ENCODE results near the gene TRPC3.

TRPC3 gene

DNA sequence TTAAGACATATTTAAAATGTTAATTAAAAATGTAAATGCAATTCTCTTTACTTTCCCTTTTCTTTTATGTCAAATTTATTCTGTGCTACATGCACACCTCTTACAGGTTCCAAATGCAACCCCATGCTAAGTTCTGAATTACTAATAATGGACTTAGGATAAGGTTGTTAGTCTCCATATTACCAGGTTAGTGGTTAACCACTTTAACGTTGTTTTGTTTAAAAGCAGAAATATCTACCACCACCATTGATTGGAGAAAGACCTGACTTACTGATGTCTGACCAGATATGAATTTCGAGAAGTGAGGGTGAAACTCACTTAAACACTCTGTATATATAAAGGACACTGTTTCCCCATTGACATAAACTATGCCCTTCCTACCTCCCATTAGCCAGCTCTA lies 6.9 kb upstream of the TRPC3 start:
- TF ChIP-seq MYC (IDR thresholded peaks at IDR 0.05; ENCODE audit: low read depth, low read length), result no peak
- TF ChIP-seq, protein P1, sequence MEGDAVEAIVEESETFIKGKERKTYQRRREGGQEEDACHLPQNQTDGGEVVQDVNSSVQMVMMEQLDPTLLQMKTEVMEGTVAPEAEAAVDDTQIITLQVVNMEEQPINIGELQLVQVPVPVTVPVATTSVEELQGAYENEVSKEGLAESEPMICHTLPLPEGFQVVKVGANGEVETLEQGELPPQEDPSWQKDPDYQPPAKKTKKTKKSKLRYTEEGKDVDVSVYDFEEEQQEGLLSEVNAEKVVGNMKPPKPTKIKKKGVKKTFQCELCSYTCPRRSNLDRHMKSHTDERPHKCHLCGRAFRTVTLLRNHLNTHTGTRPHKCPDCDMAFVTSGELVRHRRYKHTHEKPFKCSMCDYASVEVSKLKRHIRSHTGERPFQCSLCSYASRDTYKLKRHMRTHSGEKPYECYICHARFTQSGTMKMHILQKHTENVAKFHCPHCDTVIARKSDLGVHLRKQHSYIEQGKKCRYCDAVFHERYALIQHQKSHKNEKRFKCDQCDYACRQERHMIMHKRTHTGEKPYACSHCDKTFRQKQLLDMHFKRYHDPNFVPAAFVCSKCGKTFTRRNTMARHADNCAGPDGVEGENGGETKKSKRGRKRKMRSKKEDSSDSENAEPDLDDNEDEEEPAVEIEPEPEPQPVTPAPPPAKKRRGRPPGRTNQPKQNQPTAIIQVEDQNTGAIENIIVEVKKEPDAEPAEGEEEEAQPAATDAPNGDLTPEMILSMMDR (IDR thresholded peaks at IDR 0.05; ENCODE audit: low read depth, low read length), result no peak
- no peak overlapping the region for H3K4me3 ChIP-seq (ENCODE audit: low read depth, low read length)
- DNase-seq (ENCODE audit: low read depth), result no peak

DNA sequence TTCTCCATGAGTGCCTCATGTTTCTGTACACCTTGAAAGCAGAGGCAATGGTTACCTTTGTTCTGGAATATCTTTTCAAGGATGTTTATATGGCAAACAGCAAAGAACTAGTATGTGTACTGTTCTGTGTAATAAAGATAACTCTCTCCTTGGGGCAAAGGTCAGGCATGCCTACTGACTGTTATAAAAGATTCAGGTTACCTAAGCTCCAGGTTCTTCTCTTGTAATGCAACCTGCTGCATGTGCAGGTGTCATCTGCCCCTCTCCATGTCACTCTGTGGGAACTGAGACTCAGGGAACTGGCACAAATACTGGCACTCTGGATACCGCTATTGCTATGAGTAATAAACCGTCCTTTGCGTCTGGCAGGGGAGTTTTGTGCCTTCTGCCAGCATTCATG lies 5.4 kb upstream of the TRPC3 start:
- no peak for DNase-seq (ENCODE audit: low read depth)
- H3K4me3 ChIP-seq (ENCODE audit: low read depth, low read length), result no peak overlapping the region
- TF ChIP-seq, protein P2, sequence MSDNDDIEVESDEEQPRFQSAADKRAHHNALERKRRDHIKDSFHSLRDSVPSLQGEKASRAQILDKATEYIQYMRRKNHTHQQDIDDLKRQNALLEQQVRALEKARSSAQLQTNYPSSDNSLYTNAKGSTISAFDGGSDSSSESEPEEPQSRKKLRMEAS (IDR thresholded peaks at IDR 0.05; ENCODE audit: low read depth, low read length), result no peak
- TF ChIP-seq POLR2A (IDR thresholded peaks at IDR 0.05; ENCODE audit: extremely low read depth, insufficient read length) (no peak), MYC (IDR thresholded peaks at IDR 0.05; ENCODE audit: low read depth, low read length) (no peak)
- TF ChIP-seq, protein P1 (IDR thresholded peaks at IDR 0.05; ENCODE audit: low read depth, low read length), result no peak

DNA sequence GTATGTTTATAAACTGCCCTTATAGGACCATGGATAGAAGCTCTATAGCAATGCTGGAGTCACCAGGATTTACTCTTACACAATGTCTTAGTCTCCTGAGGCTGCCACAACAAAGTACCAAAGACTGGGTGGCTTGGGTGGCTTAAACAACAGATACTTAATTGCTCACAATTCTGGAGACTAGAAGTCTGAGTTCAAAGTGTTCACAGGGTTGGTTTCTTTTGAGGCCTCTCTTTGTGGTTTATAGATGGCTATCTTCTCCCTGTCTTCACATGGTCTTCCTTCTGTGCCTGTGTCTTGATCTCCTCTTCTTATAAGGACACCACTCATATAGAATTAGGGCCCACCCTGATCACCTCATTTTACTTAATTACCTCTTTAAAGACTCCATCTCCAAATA lies 2.0 kb upstream of the TRPC3 start:
- TF ChIP-seq, protein P2 (IDR thresholded peaks at IDR 0.05; ENCODE audit: low read depth, low read length), result no peak
- TF ChIP-seq, protein P1 (IDR thresholded peaks at IDR 0.05; ENCODE audit: low read depth, low read length), result no peak
- TF ChIP-seq POLR2A (IDR thresholded peaks at IDR 0.05; ENCODE audit: extremely low read depth, insufficient read length), result no peak
- TF ChIP-seq MYC (IDR thresholded peaks at IDR 0.05; ENCODE audit: low read depth, low read length), result no peak
- no peak for DNase-seq (ENCODE audit: low read depth)
- H3K4me3 ChIP-seq (ENCODE audit: low read depth, low read length), result no peak overlapping the region

DNA sequence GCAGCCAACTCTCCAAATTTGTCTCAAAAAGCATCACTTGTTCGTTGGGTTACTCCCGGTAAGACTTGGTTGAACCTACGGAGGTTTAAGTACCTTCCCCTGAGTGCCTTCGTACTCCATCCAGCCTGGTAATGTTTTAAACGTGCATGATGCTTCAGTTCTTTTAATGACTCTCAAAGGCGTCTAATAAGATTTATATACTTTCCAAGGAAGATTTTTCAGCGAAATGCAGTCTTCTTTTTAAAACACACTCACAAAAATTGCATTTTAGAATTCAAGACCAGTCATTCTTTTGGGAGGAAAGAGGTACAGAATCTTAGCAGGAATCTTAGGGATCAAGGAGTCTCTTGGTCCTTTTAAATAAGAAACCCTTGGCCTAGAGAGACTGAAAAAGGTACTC lies 430 bp upstream of the TRPC3 start:
- TF ChIP-seq, protein P1 (IDR thresholded peaks at IDR 0.05; ENCODE audit: low read depth, low read length), result no peak
- no peak for TF ChIP-seq MYC (IDR thresholded peaks at IDR 0.05; ENCODE audit: low read depth, low read length)
- TF ChIP-seq POLR2A (IDR thresholded peaks at IDR 0.05; ENCODE audit: extremely low read depth, insufficient read length), result no peak
- TF ChIP-seq, protein P2 (IDR thresholded peaks at IDR 0.05; ENCODE audit: low read depth, low read length), result no peak
- no peak overlapping the region for H3K4me3 ChIP-seq (ENCODE audit: low read depth, low read length)
- no peak for DNase-seq (ENCODE audit: low read depth)

DNA sequence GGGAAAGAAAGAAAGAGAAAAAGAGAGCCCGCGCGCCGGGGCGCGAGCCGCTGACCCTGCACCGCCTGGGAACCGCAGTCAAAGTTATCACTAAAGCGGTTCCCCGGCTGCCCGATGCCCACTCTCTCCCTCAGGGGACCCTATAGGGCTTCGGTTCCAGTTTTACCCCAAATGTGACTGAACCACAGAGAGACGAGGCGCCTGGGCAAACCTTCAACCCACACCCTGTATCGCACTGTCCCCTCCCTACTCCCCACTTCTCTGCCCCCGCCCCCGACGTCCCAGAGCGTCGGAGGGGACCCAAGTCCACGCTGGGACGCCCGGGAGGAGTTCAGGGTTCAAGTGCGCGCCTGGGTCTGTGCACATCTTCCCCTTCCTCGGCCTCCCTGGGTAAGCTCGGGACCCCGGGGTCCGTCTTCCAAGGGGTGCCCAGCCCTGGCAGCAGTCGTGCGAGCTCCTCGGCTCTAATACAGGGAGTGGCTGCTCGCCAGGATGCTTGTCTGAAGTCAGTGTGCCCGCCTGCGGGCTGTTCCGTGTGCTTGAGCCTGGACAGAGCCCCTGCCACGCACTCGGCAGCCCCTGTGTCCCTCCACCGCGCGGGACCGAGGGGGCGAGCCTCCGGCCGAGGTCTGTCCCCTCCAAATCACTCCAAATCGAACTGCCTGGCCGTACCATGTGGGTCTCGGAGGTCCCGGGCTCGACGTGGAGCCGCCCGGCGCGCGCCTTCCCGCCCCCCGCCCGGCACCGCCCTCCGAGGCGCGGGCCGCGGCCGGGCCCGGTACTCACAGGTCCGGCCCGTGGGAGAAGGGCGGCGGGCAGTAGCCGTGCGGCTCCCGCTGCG lies 960 bp downstream of the TRPC3 start:
- no peak for TF ChIP-seq MYC (IDR thresholded peaks at IDR 0.05; ENCODE audit: low read depth, low read length)
- TF ChIP-seq, protein P2 (IDR thresholded peaks at IDR 0.05; ENCODE audit: low read depth, low read length), result no peak
- no peak for TF ChIP-seq POLR2A (IDR thresholded peaks at IDR 0.05; ENCODE audit: extremely low read depth, insufficient read length)
- no peak overlapping the region for H3K4me3 ChIP-seq (ENCODE audit: low read depth, low read length)
- DNase-seq (ENCODE audit: low read depth), result no peak

DNA sequence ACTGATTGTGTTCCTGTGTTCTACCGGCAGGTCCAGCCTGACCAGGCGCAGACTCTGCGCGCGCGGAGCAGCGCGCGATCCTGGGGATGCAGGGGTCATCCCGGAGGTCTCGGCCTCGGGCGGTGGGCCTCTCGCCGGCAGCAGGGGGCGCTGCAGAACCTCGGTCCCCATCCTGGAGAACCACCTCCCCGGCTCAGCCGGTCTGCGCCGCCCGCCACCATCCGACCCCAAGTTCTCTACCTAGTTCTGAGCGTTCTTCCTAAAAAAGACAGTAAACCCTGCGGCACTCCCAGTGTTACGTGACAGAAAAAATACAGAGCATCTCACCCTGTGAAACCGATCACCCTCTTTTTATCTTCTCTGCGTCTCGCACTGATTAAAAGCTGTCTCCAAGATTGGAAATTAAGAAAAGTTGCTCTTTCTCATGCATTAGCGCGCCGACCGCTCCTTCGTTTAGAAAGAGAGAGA lies 1.6 kb downstream of the TRPC3 start:
- no peak for DNase-seq (ENCODE audit: low read depth)
- TF ChIP-seq, protein P1 (IDR thresholded peaks at IDR 0.05; ENCODE audit: low read depth, low read length), result peak; percentile 22
- TF ChIP-seq POLR2A (IDR thresholded peaks at IDR 0.05; ENCODE audit: extremely low read depth, insufficient read length), result no peak
- no peak for TF ChIP-seq MYC (IDR thresholded peaks at IDR 0.05; ENCODE audit: low read depth, low read length)
- no peak overlapping the region for H3K4me3 ChIP-seq (ENCODE audit: low read depth, low read length)
